Activated CD4-positive, CD25-positive, alpha-beta regulatory T cell treated with anti-CD3 and anti-CD28 coated beads, Interleukin-2, amount 50 U/mL, for 24 hours (primary cell): Measurements from ENCODE around the gene UBE2K.
"Not testable (repeated sequence)": the region's sequence is repeated elsewhere in the genome, so short reads cannot be mapped to it uniquely, and the experiment has no call there.

ENCODE experiments used
- ATAC-seq, 2 donors: fragments of 150-1000 bp; cut with Tn5 transposase; one replicate each; pipeline ENCODE4 v1.10.0; 2021; ENCODE audit warnings: mild to moderate bottlenecking in 1 of 2, moderate library complexity in 1 of 2

Gene UBE2K

GRCh38 chr4:39812500-39812899, 114.6 kb downstream of the UBE2K start:
- ATAC-seq = no peak

DNA sequence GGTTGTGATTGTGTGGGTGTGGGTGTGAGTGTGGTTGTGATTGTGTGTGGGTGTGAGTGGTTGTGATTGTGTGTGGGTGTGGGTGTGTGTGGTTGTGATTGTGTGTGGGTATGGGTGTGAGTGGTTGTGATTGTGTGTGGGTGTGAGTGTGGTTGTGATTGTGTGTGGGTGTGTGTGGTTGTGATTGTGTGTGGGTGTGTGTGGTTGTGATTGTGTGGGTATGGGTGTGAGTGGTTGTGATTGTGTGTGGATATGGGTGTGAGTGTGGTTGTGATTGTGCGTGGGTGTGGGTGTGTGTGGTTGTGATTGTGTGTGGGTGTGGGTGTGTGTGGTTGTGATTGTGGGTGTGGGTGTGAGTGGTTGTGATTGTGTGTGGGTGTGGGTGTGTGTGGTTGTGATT, 115.1 kb downstream of the UBE2K start:
- not testable (repeated sequence) for ATAC-seq

GRCh38 chr4:39813761-39814160, 115.8 kb downstream of the UBE2K start:
- not testable (repeated sequence) for ATAC-seq

- ATAC-seq = peak in 1 of 2 donors; percentile 13
Observed at GRCh38 chr4:39814403-39815185, 116.7 kb downstream of the UBE2K start.

DNA sequence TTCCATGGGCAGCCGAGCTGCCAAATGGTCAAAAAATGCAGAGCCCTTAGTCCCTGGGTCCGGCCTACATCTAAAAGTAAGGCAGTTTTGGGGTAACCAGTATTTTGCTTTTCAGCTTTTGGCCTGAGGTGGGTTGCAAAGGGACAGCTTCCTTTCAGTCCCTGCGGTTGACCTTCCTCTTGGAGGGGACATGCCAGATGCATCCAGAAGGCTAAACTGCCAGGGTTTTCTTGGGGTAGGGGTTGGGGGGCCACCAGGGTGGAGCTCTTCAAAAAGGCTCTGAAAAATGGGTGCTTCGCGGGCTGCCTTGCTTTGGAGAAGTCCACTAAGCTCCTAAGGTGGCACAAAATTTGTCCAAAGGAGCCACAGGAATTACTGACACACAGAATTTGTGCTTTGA, 120.7 kb downstream of the UBE2K start:
- no peak for ATAC-seq

DNA sequence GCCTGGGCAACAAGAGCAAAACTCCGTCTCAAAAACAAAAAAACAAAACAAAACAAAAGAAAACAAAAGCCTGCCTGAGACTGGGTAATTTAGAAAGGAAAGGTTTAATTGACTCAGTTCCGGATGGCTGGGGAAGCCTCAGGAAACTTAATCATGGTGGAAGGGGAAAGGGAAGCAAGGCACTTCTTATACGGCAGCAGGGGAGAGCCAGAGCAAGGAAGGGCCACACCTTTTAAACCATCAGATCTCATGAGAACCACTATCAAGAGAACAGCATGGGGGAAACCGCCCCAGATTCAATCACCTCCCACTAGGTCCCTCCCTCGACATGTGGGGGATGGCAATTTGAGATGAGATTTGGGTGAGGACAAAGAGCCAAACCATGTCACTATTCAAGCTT, 122.2 kb downstream of the UBE2K start:
- no peak for ATAC-seq

GRCh38 chr4:39821951-39822350, 124.0 kb downstream of the UBE2K start:
- no peak for ATAC-seq

DNA sequence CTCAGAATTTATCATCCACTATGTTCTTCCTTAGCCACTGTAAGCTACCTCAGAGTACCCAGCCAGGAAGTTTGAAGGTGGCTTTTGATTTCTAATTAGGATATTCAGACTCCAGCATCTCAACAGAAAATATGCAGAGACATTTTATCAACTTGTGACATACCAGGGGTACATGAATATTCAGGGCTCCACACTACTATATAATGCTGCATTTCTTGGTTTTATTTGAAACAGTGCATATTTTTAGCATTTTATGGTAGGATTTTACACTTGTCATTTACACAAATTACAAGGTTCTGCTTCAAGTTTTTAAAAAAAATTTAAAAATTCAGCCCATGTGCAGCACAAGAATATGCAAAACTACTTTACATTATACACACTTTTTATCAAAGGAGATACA, 124.7 kb downstream of the UBE2K start:
- ATAC-seq = no peak

DNA sequence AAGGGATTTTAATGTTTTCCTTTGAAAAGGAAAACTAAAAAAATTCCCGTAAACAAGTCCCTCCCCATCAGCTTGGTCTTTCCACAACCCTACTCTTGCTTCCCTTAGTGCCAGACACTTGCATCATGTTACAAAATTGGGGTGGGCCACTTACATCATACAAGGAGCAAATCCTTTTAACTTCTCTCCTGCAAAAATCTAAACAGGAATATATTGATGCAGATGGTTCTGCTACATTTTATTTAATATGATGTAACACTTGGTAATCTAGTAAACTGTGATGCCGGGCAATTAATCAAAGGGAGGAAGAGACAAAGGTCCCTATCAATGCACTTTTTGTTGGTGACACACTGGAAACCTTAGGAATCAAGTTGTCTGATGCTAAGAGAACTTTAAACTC, 125.3 kb downstream of the UBE2K start:
- no peak for ATAC-seq

- no peak for ATAC-seq
Observed at GRCh38 chr4:39825090-39825489, 127.2 kb downstream of the UBE2K start.

- no peak for ATAC-seq
Observed at GRCh38 chr4:39825741-39826231, 127.8 kb downstream of the UBE2K start.
